ENCODE results near the gene MACF1.
"Not testable (repeated sequence)": the region's sequence is repeated elsewhere in the genome, so short reads cannot be mapped to it uniquely, and the experiment has no call there.

DNA sequence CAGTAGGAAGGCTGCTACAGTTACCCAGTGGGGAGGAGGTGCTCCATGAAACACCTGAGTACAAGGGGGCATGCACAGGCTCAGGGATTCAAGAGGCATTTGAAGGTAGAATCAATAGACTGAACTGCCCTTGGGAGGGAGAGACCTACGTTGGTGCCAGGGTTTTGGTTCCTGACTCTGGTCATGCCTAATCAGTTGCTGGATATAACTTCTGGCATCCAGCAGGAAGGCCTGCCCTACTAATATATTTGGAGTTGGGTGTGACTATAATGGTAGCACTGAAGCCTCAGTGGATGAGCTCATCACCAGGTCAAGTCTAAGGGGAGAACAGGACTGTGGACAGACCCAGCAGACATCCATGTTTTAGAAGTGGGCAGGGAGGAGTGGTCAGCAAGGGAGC is 271.1 kb downstream of the MACF1 start:
- not testable (repeated sequence) for TF ChIP-seq ZNF274 (CRISPR knock-in tag; IDR thresholded peaks at IDR 0.05); ZNF746 (CRISPR knock-in tag; IDR thresholded peaks at IDR 0.05); ZNF263 (CRISPR knock-in tag; IDR thresholded peaks at IDR 0.05); NPAS2 (CRISPR knock-in tag; IDR thresholded peaks at IDR 0.05; ENCODE audit: borderline replicate concordance); GTF3A (CRISPR knock-in tag; conservative IDR thresholded peaks at IDR 0.05); BHLHE40 (IDR thresholded peaks at IDR 0.05; ENCODE audit: low read length); TOE1 (CRISPR knock-in tag; IDR thresholded peaks at IDR 0.05); NFE2 (CRISPR knock-in tag; IDR thresholded peaks at IDR 0.05); ZNF17 (CRISPR knock-in tag; IDR thresholded peaks at IDR 0.05); ZNF720 (CRISPR knock-in tag; IDR thresholded peaks at IDR 0.05); MTA3 (CRISPR knock-in tag; IDR thresholded peaks at IDR 0.05)
- TF ChIP-seq, protein P1, sequence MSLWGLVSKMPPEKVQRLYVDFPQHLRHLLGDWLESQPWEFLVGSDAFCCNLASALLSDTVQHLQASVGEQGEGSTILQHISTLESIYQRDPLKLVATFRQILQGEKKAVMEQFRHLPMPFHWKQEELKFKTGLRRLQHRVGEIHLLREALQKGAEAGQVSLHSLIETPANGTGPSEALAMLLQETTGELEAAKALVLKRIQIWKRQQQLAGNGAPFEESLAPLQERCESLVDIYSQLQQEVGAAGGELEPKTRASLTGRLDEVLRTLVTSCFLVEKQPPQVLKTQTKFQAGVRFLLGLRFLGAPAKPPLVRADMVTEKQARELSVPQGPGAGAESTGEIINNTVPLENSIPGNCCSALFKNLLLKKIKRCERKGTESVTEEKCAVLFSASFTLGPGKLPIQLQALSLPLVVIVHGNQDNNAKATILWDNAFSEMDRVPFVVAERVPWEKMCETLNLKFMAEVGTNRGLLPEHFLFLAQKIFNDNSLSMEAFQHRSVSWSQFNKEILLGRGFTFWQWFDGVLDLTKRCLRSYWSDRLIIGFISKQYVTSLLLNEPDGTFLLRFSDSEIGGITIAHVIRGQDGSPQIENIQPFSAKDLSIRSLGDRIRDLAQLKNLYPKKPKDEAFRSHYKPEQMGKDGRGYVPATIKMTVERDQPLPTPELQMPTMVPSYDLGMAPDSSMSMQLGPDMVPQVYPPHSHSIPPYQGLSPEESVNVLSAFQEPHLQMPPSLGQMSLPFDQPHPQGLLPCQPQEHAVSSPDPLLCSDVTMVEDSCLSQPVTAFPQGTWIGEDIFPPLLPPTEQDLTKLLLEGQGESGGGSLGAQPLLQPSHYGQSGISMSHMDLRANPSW (CRISPR knock-in tag; IDR thresholded peaks at IDR 0.05; ENCODE audit: borderline replicate concordance): not testable (repeated sequence)
- TF ChIP-seq, protein P2, sequence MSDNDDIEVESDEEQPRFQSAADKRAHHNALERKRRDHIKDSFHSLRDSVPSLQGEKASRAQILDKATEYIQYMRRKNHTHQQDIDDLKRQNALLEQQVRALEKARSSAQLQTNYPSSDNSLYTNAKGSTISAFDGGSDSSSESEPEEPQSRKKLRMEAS (IDR thresholded peaks at IDR 0.05): not testable (repeated sequence)
- TF ChIP-seq, protein P3, sequence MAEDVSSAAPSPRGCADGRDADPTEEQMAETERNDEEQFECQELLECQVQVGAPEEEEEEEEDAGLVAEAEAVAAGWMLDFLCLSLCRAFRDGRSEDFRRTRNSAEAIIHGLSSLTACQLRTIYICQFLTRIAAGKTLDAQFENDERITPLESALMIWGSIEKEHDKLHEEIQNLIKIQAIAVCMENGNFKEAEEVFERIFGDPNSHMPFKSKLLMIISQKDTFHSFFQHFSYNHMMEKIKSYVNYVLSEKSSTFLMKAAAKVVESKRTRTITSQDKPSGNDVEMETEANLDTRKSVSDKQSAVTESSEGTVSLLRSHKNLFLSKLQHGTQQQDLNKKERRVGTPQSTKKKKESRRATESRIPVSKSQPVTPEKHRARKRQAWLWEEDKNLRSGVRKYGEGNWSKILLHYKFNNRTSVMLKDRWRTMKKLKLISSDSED (CRISPR knock-in tag; IDR thresholded peaks at IDR 0.05): not testable (repeated sequence)

Measured in HepG2 (cell line).